HCT116 (cell line): ENCODE data around the gene MUCL1. TPM values are rescaled to one million over a fixed set of nuclear protein-coding genes. Genes with fewer than 3 reads are reported as not detected.
"Not testable (repeated sequence)": the region's sequence is repeated elsewhere in the genome, so short reads cannot be mapped to it uniquely, and the experiment has no call there.

Experiments
- ATAC-seq: fragments of 200-7000 bp; cut with Tn5 transposase; 2 replicates; pipeline ENCODE4 v1.9.1; 2020; ENCODE audit warnings: mild to moderate bottlenecking, moderate library complexity
- BruUV-seq: library from RNA; stranded (reverse); fragments of 400-500 nt; replicated peaks from 2 replicates; lab custom pipeline; 2021; lab: Mats Ljungman, UMichigan
- CTCF ChIA-PET: fragments of 300-600 bp; sonication (Branson Sonifier 250); formaldehyde crosslinking; loops from one replicate; lab custom pipeline; 2021; ENCODE audit warnings: antibody characterized with exemption; lab: Charles Lee
- POLR2A ChIA-PET: fragments of 300-600, 350-600 bp; sonication (Branson Sonifier 250); formaldehyde crosslinking; loops from one replicate; lab custom pipeline; 2021; ENCODE audit warnings: antibody characterized with exemption; lab: Charles Lee
- RAD21 ChIA-PET, 2 experiments: fragments of 300-600 bp; sonication (Branson Sonifier 250); formaldehyde crosslinking; loops; one replicate each; lab custom pipeline; 2023; ENCODE audit warnings: low total read pairs in 2 of 2; ENCODE audit not compliant: uncharacterized antibody in 2 of 2, unreplicated experiment in 2 of 2, low non-redundant PET in 1 of 2; lab: Charles Lee
- DNase-seq: peaks from one replicate; pipeline ENCODE4 v3.0.0-alpha.2; 2010; ENCODE audit warnings: low read depth, low spot score
- H2AFZ ChIP-seq: fragments of 200-600 bp; shearing (Covaris generic), sonication (generic); 2 replicates; pipeline ENCODE4 v1.6.1; 2017; ENCODE audit warnings: low read depth, mixed run types, mixed read lengths, antibody characterized with exemption, low read length; ENCODE audit not compliant: poor library complexity, severe bottlenecking
- H3K27ac ChIP-seq: 2 replicates; pipeline ENCODE4 v1.5.1; 2012; ENCODE audit warnings: low read depth, low read length
- H3K27me3 ChIP-seq: fragments of 200-600 bp; sonication (generic); 2 replicates; pipeline ENCODE4 v1.6.1; 2016; ENCODE audit warnings: mixed run types, low read length, mixed read lengths; ENCODE audit not compliant: insufficient read depth
- H3K36me3 ChIP-seq, 2 experiments: fragments of 200-500 bp in 1 of 2; fragments of 200-600 bp in 1 of 2; sonication (Bioruptor generic) in 1 of 2; sonication (generic) in 1 of 2; 2 replicates each; pipeline versions ENCODE4 v1.5.1 to v1.6.1; 2014 to 2016; ENCODE audit warnings: low read length in 2 of 2, inconsistent platforms in 1 of 2, mixed read lengths in 1 of 2, mixed run types in 1 of 2; ENCODE audit not compliant: insufficient read depth in 2 of 2, control insufficient read depth in 1 of 2
- H3K4me1 ChIP-seq, 2 experiments: fragments of 200-600 bp in 1 of 2; sonication (generic) in 1 of 2; 2 replicates each; pipeline versions ENCODE4 v1.5.1 to v1.6.1; 2012 to 2017; ENCODE audit warnings: low read length in 2 of 2, inconsistent platforms in 1 of 2, mild to moderate bottlenecking in 1 of 2, mixed read lengths in 1 of 2, mixed run types in 1 of 2, moderate library complexity in 1 of 2; ENCODE audit not compliant: insufficient read depth in 2 of 2, control insufficient read depth in 1 of 2
- H3K4me2 ChIP-seq: fragments of 200-600 bp; sonication (generic); 2 replicates; pipeline ENCODE4 v1.6.1; 2017; ENCODE audit warnings: mixed run types, low read length, mixed read lengths
- H3K4me3 ChIP-seq, 2 experiments: fragments of 200-600 bp in 1 of 2; sonication (generic) in 1 of 2; replicated peaks in 1 of 2; 2 replicates each; pipeline ENCODE4 v1.5.1; 2011 to 2016; ENCODE audit warnings: low read length in 2 of 2, control low read depth in 1 of 2, low read depth in 1 of 2, mild to moderate bottlenecking in 1 of 2, mixed read lengths in 1 of 2, mixed run types in 1 of 2
- H3K79me2 ChIP-seq: fragments of 200-600 bp; sonication (generic); 2 replicates; pipeline ENCODE4 v1.6.1; 2017; ENCODE audit warnings: mild to moderate bottlenecking, mixed run types, low read length, moderate library complexity, mixed read lengths; ENCODE audit not compliant: insufficient read depth
- H3K9ac ChIP-seq: fragments of 200-600 bp; sonication (generic); 2 replicates; pipeline ENCODE4 v1.6.1; 2016; ENCODE audit warnings: low read length, mixed read lengths
- H3K9me2 ChIP-seq: fragments of 200-600 bp; sonication (generic), shearing (Covaris generic); 2 replicates; pipeline ENCODE4 v1.6.1; 2017; ENCODE audit warnings: mixed run types, mild to moderate bottlenecking, moderate library complexity; ENCODE audit not compliant: insufficient read depth
- H3K9me3 ChIP-seq, 2 experiments: fragments of 200-500 bp in 1 of 2; fragments of 200-600 bp in 1 of 2; sonication (Bioruptor generic) in 1 of 2; sonication (generic) in 1 of 2; 2 replicates each; pipeline ENCODE4 v1.6.1; 2014 to 2017; ENCODE audit warnings: low read length in 2 of 2, mixed read lengths in 2 of 2, inconsistent platforms in 1 of 2, low read depth in 1 of 2, mild to moderate bottlenecking in 1 of 2, mixed run types in 1 of 2, moderate library complexity in 1 of 2; ENCODE audit not compliant: control insufficient read depth in 1 of 2, insufficient read depth in 1 of 2
- H4K20me1 ChIP-seq: fragments of 200-600 bp; sonication (generic), shearing (Covaris generic); 2 replicates; pipeline ENCODE4 v1.6.1; 2017; ENCODE audit warnings: mixed run types, mild to moderate bottlenecking, moderate library complexity; ENCODE audit not compliant: insufficient read depth
- YY1 ChIP-seq: IDR thresholded peaks from 2 replicates; pipeline ENCODE4 v1.6.1; 2011; ENCODE audit warnings: low read length, low read depth, moderate library complexity, mild to moderate bottlenecking; ENCODE audit not compliant: insufficient replicate concordance; ENCODE audit errors: extremely low read depth
- intact Hi-C: fragments of 100-400 bp; cut with micrococcal nuclease; formaldehyde crosslinking; loops from 2 replicates; pipeline ENCODE4 v1.10.0; 2022
- total RNA-seq: library from RNA; stranded (reverse); gene quantifications from one replicate; pipeline ENCODE4 v1.2.1, GENCODE V29; 2021; ENCODE audit not compliant: unreplicated experiment

MUCL1 gene
- total RNA-seq, 1 experiment from 2014 or later = not detected

GRCh38 chr12:54882079-54882478, 27.8 kb downstream of the MUCL1 start:
- intact Hi-C loops = no loop called here
- no peak for TF ChIP-seq YY1
- Histone ChIP-seq H4K20me1 (no peaks in the 10 kb centered on the region), H3K36me3 (no peaks in the 10 kb centered on the region), H3K79me2 (no peaks in the 10 kb centered on the region), H3K4me1 (no peaks in the 10 kb centered on the region), H3K9me2 (no peaks in the 10 kb centered on the region), H3K27ac (no peak overlapping the region), H3K9ac (no peak overlapping the region), H3K27me3 (peaks cover 22% of the 10 kb centered on the region), H3K9me3 (no peaks in the 10 kb centered on the region), H3K4me3 (no peak overlapping the region), H2AFZ (no peak overlapping the region), H3K4me2 (no peak overlapping the region)
- ChIA-PET POLR2A (no interaction called here), CTCF (interaction anchor here (0.8 kb wide), 1 partner anchor 192 kb away, joined by 3 read pairs; no protein-coding TSS in a partner anchor), RAD21 (no interaction called here)
- no peak for ATAC-seq
- no TSS peak for BruUV-seq
- DNase-seq = no peak

- DNase-seq, POLR2A ChIA-PET, H3K9ac ChIP-seq, H3K4me2 ChIP-seq, BruUV-seq, intact Hi-C loops, ATAC-seq, H3K4me3 ChIP-seq, H3K79me2 ChIP-seq, H2AFZ ChIP-seq, H4K20me1 ChIP-seq, H3K9me2 ChIP-seq, H3K36me3 ChIP-seq, RAD21 ChIA-PET, H3K4me1 ChIP-seq, H3K9me3 ChIP-seq, H3K27ac ChIP-seq: not testable (repeated sequence)
- H3K27me3 ChIP-seq = peaks cover 22% of the 10 kb centered on the region
- CTCF ChIA-PET = interaction anchor here (0.8 kb wide), 1 partner anchor 192 kb away, joined by 3 read pairs; no protein-coding TSS in a partner anchor
These were observed 28.3 kb downstream of the MUCL1 start for GRCh38 chr12:54882597-54882996.

GRCh38 chr12:54888428-54888827, 34.1 kb downstream of the MUCL1 start:
- POLR2A ChIA-PET = not testable (repeated sequence)

More at GRCh38 chr12:54888428-54888827, 34.1 kb downstream of the MUCL1 start:
- H3K9ac ChIP-seq, intact Hi-C loops, H3K36me3 ChIP-seq, H3K4me2 ChIP-seq, H2AFZ ChIP-seq, H3K9me2 ChIP-seq, H3K9me3 ChIP-seq, H3K4me1 ChIP-seq, H3K27ac ChIP-seq, DNase-seq, ATAC-seq, CTCF ChIA-PET, H4K20me1 ChIP-seq, RAD21 ChIA-PET, H3K4me3 ChIP-seq, BruUV-seq, H3K79me2 ChIP-seq: not testable (repeated sequence)
- H3K27me3 ChIP-seq = peaks cover 14% of the 10 kb centered on the region; the same call in 1 of the 2 replicates
